Transverse colon (tissue), 4 donors: ENCODE measurements around the gene ZNF724. TPM values are rescaled to one million over a fixed set of nuclear protein-coding genes. Genes with fewer than 3 reads are reported as not detected.
"Not testable (repeated sequence)": the region's sequence is repeated elsewhere in the genome, so short reads cannot be mapped to it uniquely, and the experiment has no call there.

Experiments used
- DNase-seq: peaks from one replicate; pipeline ENCODE4 v3.0.0-alpha.2; 2019
- H3K27ac ChIP-seq, 4 donors: fragments of 200-600 bp; sonication (generic); 2 replicates each; pipeline ENCODE4 v1.5.1; 2016 to 2018; ENCODE audit warnings: inconsistent platforms in 4 of 4
- H3K27me3 ChIP-seq: fragments of 200-600 bp; sonication (generic); 2 replicates; pipeline ENCODE4 v1.5.1; 2017; ENCODE audit warnings: inconsistent platforms
- H3K36me3 ChIP-seq, 4 donors: fragments of 200-600 bp; sonication (generic); 2 replicates each; pipeline ENCODE4 v1.5.1; 2017 to 2019; ENCODE audit warnings: inconsistent platforms in 4 of 4
- H3K4me1 ChIP-seq, 4 donors: fragments of 200-600 bp; sonication (generic); 2 replicates each; pipeline ENCODE4 v1.5.1; 2017 to 2020; ENCODE audit warnings: inconsistent platforms in 4 of 4
- H3K4me3 ChIP-seq, 4 donors: fragments of 200-600 bp; sonication (generic); 1 replicate in 1 of 4; 2 replicates in 3 of 4; pipeline versions ENCODE4 v1.5.1 to v1.6.1; 2017 to 2019; ENCODE audit warnings: inconsistent platforms in 4 of 4
- H3K9me3 ChIP-seq, 2 donors: fragments of 200-600 bp; sonication (generic); 2 replicates each; pipeline ENCODE4 v1.5.1; 2017 to 2019; ENCODE audit warnings: inconsistent platforms in 2 of 2
- CTCF ChIP-seq, 5 experiments: fragments of 200-600 bp in 3 of 5; fragments of 450-650 bp in 2 of 5; sonication (generic) in 3 of 5; IDR thresholded peaks; 1 replicate in 2 of 5; 2 replicates in 3 of 5; pipeline ENCODE4 v1.5.1; 2016 to 2017; ENCODE audit warnings: antibody characterized with exemption in 5 of 5, inconsistent platforms in 3 of 5, mild to moderate bottlenecking in 2 of 5, moderate library complexity in 1 of 5
- EP300 ChIP-seq: sonication (generic); formaldehyde crosslinking; IDR thresholded peaks from one replicate; pipeline ENCODE4 v1.6.1; 2017; ENCODE audit warnings: antibody characterized with exemption, low read depth
- POLR2A ChIP-seq: fragments of 450-650 bp; IDR thresholded peaks from one replicate; pipeline ENCODE4 v1.6.1; 2016; ENCODE audit warnings: antibody characterized with exemption, mild to moderate bottlenecking, moderate library complexity
- POLR2AphosphoS5 ChIP-seq, 3 donors: sonication (generic); formaldehyde crosslinking; IDR thresholded peaks; one replicate each; pipeline ENCODE4 v1.6.1; 2016; ENCODE audit warnings: antibody characterized with exemption in 3 of 3
- WGBS, 2 donors: methylation state at CpG; one replicate each; pipeline ENCODE4 v1.1.5; 2018; ENCODE audit warnings: low coverage in 1 of 2; 5-methylcytosine and 5-hydroxymethylcytosine counted together
- in situ Hi-C, 4 donors: fragments of 200-750 bp; cut with MboI; loops; one replicate each; pipeline versions ENCODE4 v1.15.0 to v1.15.1; 2017; ENCODE audit warnings: low sequenced_read_pairs in 3 of 4, low pct_ligation_motif_present in 1 of 4, low pct_unique_long_range_greater_than_20kb in 1 of 4
- intact Hi-C: fragments of 100-400 bp; cut with DNase I; formaldehyde crosslinking; loops from one replicate; pipeline ENCODE4 v1.15.1; 2023; ENCODE audit warnings: low total_unique reads
- total RNA-seq, 4 donors: library from RNA; depleted of rRNA; stranded (reverse); fragments of >200 nt; gene quantifications; one replicate each; pipeline ENCODE4 v1.1.0, GENCODE V29; 2016

The ZNF724 gene
- 1 to 10 TPM; 1.8 to 4.9 (median 3.6) TPM for total RNA-seq

GRCh38 chr19:23249911-23250649 lies at the start of gene ZNF724:
ZNF724 (minus strand) TSS chr19:23250394; CDS start chr19:23250242, 152 bp downstream.
- H3K9me3 ChIP-seq = no peaks in the 10 kb centered on the region
- H3K27me3 ChIP-seq = no peaks in the 10 kb centered on the region
- DNase-seq = peak; percentile 94
- TF ChIP-seq CTCF (IDR thresholded peaks at IDR 0.05) = no peak
- TF ChIP-seq POLR2A = peak; percentile 69
- TF ChIP-seq POLR2AphosphoS5 (IDR thresholded peaks at IDR 0.05) = peak in 2 of 3 donors; percentile 42 to 54
- intact Hi-C loops = no loop called here
- WGBS, 2 donors = 0% methylated on average over 3 to 29 of the region's 32 CpGs
- peaks cover 0 to 4% (median 0%) of the 10 kb centered on the region in 4 donors for H3K36me3 ChIP-seq
- H3K27ac ChIP-seq = peak within 1 kb of the TSS; percentile 80 to 85 (median 83)
- in situ Hi-C loops = loop anchor here in 1 of 4 donors (25.0 kb wide), 1 partner anchor 437 kb away; the partner anchor contains the start of gene ZNF675
- H3K4me3 ChIP-seq = peak within 1 kb of the TSS; percentile 56 to 67 (median 60)
- peaks cover 0 to 13% (median 5%) of the 10 kb centered on the region in 4 donors for H3K4me1 ChIP-seq

GRCh38 chr19:23294141-23294540 lies 43.9 kb upstream of the ZNF724 start:
- no peak overlapping the region for H3K4me3 ChIP-seq
- in situ Hi-C loops = no loop called here
- no peak for TF ChIP-seq EP300
- no peak for TF ChIP-seq POLR2AphosphoS5 (IDR thresholded peaks at IDR 0.05)
- TF ChIP-seq CTCF (IDR thresholded peaks at IDR 0.05) = no peak
- TF ChIP-seq POLR2A = no peak
- no peaks in the 10 kb centered on the region for H3K27me3 ChIP-seq
- intact Hi-C loops = no loop called here
- no peak for DNase-seq
- no peak overlapping the region for H3K27ac ChIP-seq
- no peaks in the 10 kb centered on the region for H3K9me3 ChIP-seq
- no peaks in the 10 kb centered on the region for H3K4me1 ChIP-seq
- 81 to 90% methylated on average over 2 to 4 of the region's 4 CpGs for WGBS, 2 donors
- H3K36me3 ChIP-seq = no peaks in the 10 kb centered on the region

GRCh38 chr19:23289966-23290365 lies 39.8 kb upstream of the ZNF724 start:
- H3K9me3 ChIP-seq, H3K4me3 ChIP-seq, H3K27me3 ChIP-seq, H3K4me1 ChIP-seq, DNase-seq, intact Hi-C loops, H3K36me3 ChIP-seq, H3K27ac ChIP-seq, in situ Hi-C loops: not testable (repeated sequence)
- whole genome bisulfite sequencing, 2 donors = 87% methylated on average over 17 of the region's 26 CpGs; no CpG with 5 or more reads in 1 of the 2 donors

GRCh38 chr19:23287620-23288019 lies 37.4 kb upstream of the ZNF724 start:
- Histone ChIP-seq H3K9me3 (no peaks in the 10 kb centered on the region), H3K36me3 (no peaks in the 10 kb centered on the region), H3K27ac (no peak overlapping the region), H3K27me3 (no peaks in the 10 kb centered on the region), H3K4me3 (no peak overlapping the region), H3K4me1 (no peaks in the 10 kb centered on the region)
- no peak for TF ChIP-seq POLR2A
- no peak for TF ChIP-seq EP300
- TF ChIP-seq POLR2AphosphoS5 (IDR thresholded peaks at IDR 0.05) = no peak
- TF ChIP-seq CTCF (IDR thresholded peaks at IDR 0.05) = no peak
- in situ Hi-C loops (no loop called here), intact Hi-C loops (no loop called here)
- 83 to 95% methylated on average over 3 of the region's 3 CpGs for WGBS, 2 donors
- no peak for DNase-seq
